SK-N-SH (cell line): ENCODE results near the gene PDHB. TPM values are rescaled to one million over a fixed set of nuclear protein-coding genes. Genes with fewer than 3 reads are reported as not detected.

Experiments used
- CTCF ChIA-PET: fragments of 300-600, 350-600 bp; formaldehyde crosslinking; extraction: SDS; loops from one replicate; lab custom pipeline; 2021; lab: Yijun Ruan, JAX
- POLR2A ChIA-PET: fragments of 350-600 bp; sonication (Branson Sonifier 250); formaldehyde crosslinking; extraction: SDS; loops from one replicate; lab custom pipeline; 2020; ENCODE audit warnings: antibody characterized with exemption, inconsistent platforms; lab: Yijun Ruan, JAX
- DNase-seq: peaks from one replicate; pipeline ENCODE4 v3.0.0; 2012
- H2AFZ ChIP-seq: fragments of 200-600 bp; sonication (generic); 2 replicates; pipeline ENCODE4 v1.8.1; 2016; ENCODE audit warnings: antibody characterized with exemption, mild to moderate bottlenecking, low read depth
- H3F3A ChIP-seq: fragments of 200-600 bp; sonication (generic); replicated peaks from 2 replicates; pipeline ENCODE3; 2016; ENCODE audit warnings: antibody characterized with exemption, mild to moderate bottlenecking; ENCODE audit not compliant: insufficient read depth
- H3K27ac ChIP-seq, 2 experiments: fragments of 200-500 bp in 1 of 2; fragments of 200-600 bp in 1 of 2; sonication (Bioruptor generic) in 1 of 2; sonication (generic), shearing (Covaris generic) in 1 of 2; 2 replicates each; pipeline versions ENCODE4 v1.5.1 to v1.6.1; 2014 to 2016; ENCODE audit warnings: low read depth in 2 of 2, inconsistent platforms in 1 of 2, low read length in 1 of 2, mild to moderate bottlenecking in 1 of 2, mixed read lengths in 1 of 2
- H3K27me3 ChIP-seq: fragments of 200-600 bp; sonication (generic), shearing (Covaris generic); 2 replicates; pipeline ENCODE4 v1.6.1; 2016; ENCODE audit warnings: mixed run types; ENCODE audit not compliant: insufficient read depth
- H3K36me3 ChIP-seq, 2 experiments: fragments of 200-500 bp in 1 of 2; fragments of 200-600 bp in 1 of 2; sonication (Bioruptor generic) in 1 of 2; sonication (generic) in 1 of 2; replicated peaks in 1 of 2; 2 replicates each; pipeline versions ENCODE3 to v1.5.1; 2014 to 2016; ENCODE audit warnings: low read length in 1 of 2, mild to moderate bottlenecking in 1 of 2; ENCODE audit not compliant: insufficient read depth in 2 of 2, control insufficient read depth in 1 of 2
- H3K4me1 ChIP-seq, 2 experiments: fragments of 200-500 bp in 1 of 2; fragments of 200-600 bp in 1 of 2; sonication (Bioruptor generic) in 1 of 2; sonication (generic), shearing (Covaris generic) in 1 of 2; 2 replicates each; pipeline versions ENCODE4 v1.5.1 to v1.6.1; 2014 to 2016; ENCODE audit warnings: low read depth in 1 of 2, low read length in 1 of 2, mixed run types in 1 of 2; ENCODE audit not compliant: insufficient read depth in 2 of 2, control insufficient read depth in 1 of 2
- H3K4me2 ChIP-seq: fragments of 200-600 bp; sonication (generic), shearing (Covaris generic); 2 replicates; pipeline ENCODE4 v1.6.1; 2017; ENCODE audit warnings: mixed run types
- H3K4me3 ChIP-seq, 2 experiments: fragments of 200-500 bp in 1 of 2; fragments of 200-600 bp in 1 of 2; sonication (Bioruptor generic) in 1 of 2; sonication (generic), shearing (Covaris generic) in 1 of 2; 2 replicates each; pipeline versions ENCODE4 v1.5.1 to v1.8.1; 2014 to 2016; ENCODE audit warnings: low read depth in 2 of 2, inconsistent platforms in 1 of 2, low read length in 1 of 2, mild to moderate bottlenecking in 1 of 2, mixed read lengths in 1 of 2, moderate library complexity in 1 of 2
- H3K79me2 ChIP-seq: fragments of 200-600 bp; sonication (generic); 2 replicates; pipeline ENCODE4 v1.8.1; 2017; ENCODE audit warnings: mild to moderate bottlenecking; ENCODE audit not compliant: insufficient read depth
- H3K9ac ChIP-seq: fragments of 200-600 bp; sonication (generic); 2 replicates; pipeline ENCODE4 v1.6.1; 2017; ENCODE audit warnings: mixed run types
- H3K9me2 ChIP-seq: fragments of 200-600 bp; sonication (generic); 2 replicates; pipeline ENCODE4 v1.6.1; 2017; ENCODE audit warnings: mixed run types
- H3K9me3 ChIP-seq: fragments of 200-600 bp; sonication (generic); 2 replicates; pipeline ENCODE4 v1.6.1; 2017; ENCODE audit warnings: mixed run types, mild to moderate bottlenecking, moderate library complexity
- H4K20me1 ChIP-seq: fragments of 200-600 bp; sonication (generic); 2 replicates; pipeline ENCODE4 v1.6.1; 2017; ENCODE audit warnings: mild to moderate bottlenecking, mixed run types; ENCODE audit not compliant: insufficient read depth
- CHD2 ChIP-seq: fragments of 150-350 bp; IDR thresholded peaks from 2 replicates; pipeline ENCODE4 v1.6.1; 2018; ENCODE audit warnings: low read length; ENCODE audit not compliant: partially characterized antibody
- FOXJ3 ChIP-seq: sonication (generic); formaldehyde crosslinking; IDR thresholded peaks from 2 replicates; pipeline ENCODE4 v1.5.1; 2020; ENCODE audit warnings: mild to moderate bottlenecking, missing genetic modification reagents
- GATA2 ChIP-seq: sonication (generic); formaldehyde crosslinking; IDR thresholded peaks from 2 replicates; pipeline ENCODE4 v1.5.0; 2020; ENCODE audit warnings: mild to moderate bottlenecking, missing genetic modification reagents
- RAD21 ChIP-seq: IDR thresholded peaks from 2 replicates; pipeline ENCODE4 v1.6.1; 2012; ENCODE audit warnings: mild to moderate bottlenecking, low read length
- RCOR1 ChIP-seq: fragments of 150-350 bp; IDR thresholded peaks from 2 replicates; pipeline ENCODE4 v1.6.1; 2017; ENCODE audit warnings: antibody characterized with exemption, low read length
- RXRA ChIP-seq: IDR thresholded peaks from 2 replicates; pipeline ENCODE4 v1.4.0; 2012; ENCODE audit warnings: low read depth, mild to moderate bottlenecking, borderline replicate concordance
- TAF1 ChIP-seq: IDR thresholded peaks from 2 replicates; pipeline ENCODE4 v1.6.1; 2012; ENCODE audit warnings: low read depth, mild to moderate bottlenecking, low read length, moderate library complexity, borderline replicate concordance
- TCF12 ChIP-seq: IDR thresholded peaks from 2 replicates; pipeline ENCODE4 v1.4.0; 2012
- WGBS: methylation state at CpG from one replicate; pipeline ENCODE4 v1.1.6; 2017; ENCODE audit warnings: low lambda C conversion rate; 5-methylcytosine and 5-hydroxymethylcytosine counted together
- polyA plus RNA-seq, 3 experiments: library from polyadenylated mRNA; depleted of rRNA; stranded (reverse); fragments of >200 nt; gene quantifications; 2 replicates each; pipeline ENCODE4 v1.2.3, GENCODE V29; 2012
- TF ChIP-seq, protein P1 (sequence below): IDR thresholded peaks from 2 replicates; pipeline ENCODE4; 2012
- TF ChIP-seq, protein P2 (sequence below): IDR thresholded peaks from 2 replicates; pipeline ENCODE4 v1.4.0; 2012; ENCODE audit warnings: low read depth

Gene PDHB
- polyA plus RNA-seq, 1 of the 3 experiments (the other 2 are of a cell fraction): 87.5 TPM

DNA sequence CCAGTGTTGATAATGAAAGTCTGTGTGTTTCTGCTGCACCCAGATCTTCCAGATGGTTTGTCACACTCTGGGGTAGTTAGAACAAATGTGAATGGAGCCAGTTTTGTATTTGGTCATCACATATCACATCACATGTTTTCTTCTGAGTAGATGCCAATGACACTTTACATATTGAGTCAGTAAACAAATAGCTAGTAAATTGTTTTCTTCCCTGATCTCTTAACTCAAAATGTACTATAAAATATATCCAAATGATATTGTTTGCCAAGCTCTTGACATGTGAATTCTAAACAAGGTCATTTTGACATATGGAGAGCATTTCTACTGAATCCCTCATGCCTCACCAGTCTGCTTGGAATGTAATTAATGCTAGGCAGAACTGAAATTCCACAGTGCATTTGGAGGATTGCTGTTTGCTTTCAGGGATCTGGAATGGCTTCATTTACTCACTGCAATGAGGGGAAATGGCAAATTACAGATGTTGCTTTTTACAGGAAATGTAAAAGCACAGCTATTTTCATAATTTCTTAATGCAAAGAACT, 45.0 kb downstream of the PDHB start (continued):
- TF ChIP-seq, protein P1, sequence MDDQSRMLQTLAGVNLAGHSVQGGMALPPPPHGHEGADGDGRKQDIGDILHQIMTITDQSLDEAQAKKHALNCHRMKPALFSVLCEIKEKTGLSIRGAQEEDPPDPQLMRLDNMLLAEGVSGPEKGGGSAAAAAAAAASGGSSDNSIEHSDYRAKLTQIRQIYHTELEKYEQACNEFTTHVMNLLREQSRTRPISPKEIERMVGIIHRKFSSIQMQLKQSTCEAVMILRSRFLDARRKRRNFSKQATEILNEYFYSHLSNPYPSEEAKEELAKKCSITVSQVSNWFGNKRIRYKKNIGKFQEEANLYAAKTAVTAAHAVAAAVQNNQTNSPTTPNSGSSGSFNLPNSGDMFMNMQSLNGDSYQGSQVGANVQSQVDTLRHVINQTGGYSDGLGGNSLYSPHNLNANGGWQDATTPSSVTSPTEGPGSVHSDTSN: peak; percentile 39
- peak; percentile 63; the same call in 1 of the 2 replicates for TF ChIP-seq TCF12
- TF ChIP-seq, protein P2, sequence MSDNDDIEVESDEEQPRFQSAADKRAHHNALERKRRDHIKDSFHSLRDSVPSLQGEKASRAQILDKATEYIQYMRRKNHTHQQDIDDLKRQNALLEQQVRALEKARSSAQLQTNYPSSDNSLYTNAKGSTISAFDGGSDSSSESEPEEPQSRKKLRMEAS: no peak
- no peak for TF ChIP-seq CHD2
- TF ChIP-seq RAD21: no peak

DNA sequence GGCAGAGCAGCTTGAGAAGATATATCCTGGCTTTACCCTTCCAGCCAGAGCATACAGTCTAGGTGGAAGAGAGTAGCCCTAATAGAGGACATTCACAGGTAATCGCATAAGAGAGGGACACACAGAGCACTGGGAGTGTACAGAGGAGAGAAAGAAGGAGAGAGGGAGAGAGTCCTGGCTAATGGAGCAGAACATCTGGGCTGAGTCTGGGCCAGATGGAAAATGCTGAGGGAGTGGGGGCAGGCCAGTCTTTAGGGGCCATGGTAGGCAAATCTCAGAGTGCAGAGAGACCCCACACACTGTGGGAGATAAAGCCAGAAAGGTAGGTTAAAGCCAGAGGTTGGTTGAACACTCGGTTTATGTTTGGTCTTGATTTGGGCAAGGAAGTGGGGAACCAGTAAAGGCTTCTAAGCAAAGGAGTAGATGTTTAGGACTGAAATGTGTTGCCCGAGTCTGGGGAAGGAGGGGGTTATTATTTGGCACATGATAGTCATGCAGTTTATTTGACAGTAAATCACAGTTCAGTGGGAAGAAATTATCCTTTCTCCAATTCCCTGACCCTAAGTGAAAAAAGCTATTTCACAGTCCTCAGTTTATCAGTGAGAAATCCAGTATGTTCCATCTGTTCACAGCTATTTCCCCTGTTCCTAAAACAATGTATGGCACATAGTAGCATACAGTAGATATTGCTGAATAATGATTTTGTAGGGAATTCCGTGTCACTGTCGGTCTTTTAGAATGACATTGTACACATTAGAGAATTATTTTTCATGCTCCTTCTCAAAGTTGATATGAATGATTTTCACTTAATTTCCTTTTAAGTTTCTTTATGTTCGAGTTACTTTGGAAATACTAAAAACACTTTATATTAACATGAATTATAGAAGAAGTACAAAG, 45.7 kb downstream of the PDHB start:
- Histone ChIP-seq H3K79me2 (no peaks in the 10 kb centered on the region), H3K27me3 (no peaks in the 10 kb centered on the region), H3K9me2 (no peaks in the 10 kb centered on the region), H3K27ac (peak overlapping the region; percentile 68 to 89), H3F3A (peaks cover 35% of the 10 kb centered on the region), H3K9me3 (no peaks in the 10 kb centered on the region), H3K4me3 (no peak overlapping the region), H3K9ac (no peak overlapping the region), H2AFZ (no peak overlapping the region), H3K4me1 (peaks cover 13 to 46% of the 10 kb centered on the region in 2 experiments), H3K4me2 (no peak overlapping the region), H4K20me1 (no peaks in the 10 kb centered on the region), H3K36me3 (peaks cover 0 to 4% of the 10 kb centered on the region in 2 experiments)
- no peak for TF ChIP-seq RXRA
- no peak for TF ChIP-seq GATA2 (CRISPR knock-in tag)
- TF ChIP-seq TAF1: no peak
- TF ChIP-seq, protein P1: no peak
- TF ChIP-seq RCOR1: no peak
- TF ChIP-seq FOXJ3: no peak
- POLR2A ChIA-PET: no interaction called here
- CTCF ChIA-PET: interaction anchor here (0.7 to 1.2 kb wide), 4 partner anchors 16 to 52 kb away, joined by 3 to 7 read pairs (median 3); no protein-coding TSS in a partner anchor
- no peak for DNase-seq
- WGBS: 96% methylated on average over 6 of the region's 6 CpGs
